Stimulated activated naive CD8-positive, alpha-beta T cell treated with anti-CD3 and anti-CD28 coated beads, Interleukin-15, amount 100 ng/mL, for 72 hours (primary cell): ENCODE measurements around the gene EML1.
A peak's percentile ranks its signal among the peaks of the same experiment; 100 is the strongest.

Experiments
- ATAC-seq: fragments of 150-1000 bp; cut with Tn5 transposase; 2 replicates; pipeline ENCODE4 v1.10.0; 2021; ENCODE audit warnings: mild to moderate bottlenecking, moderate library complexity
- DNase-seq, 2 donors: peaks; one replicate each; pipeline ENCODE4 v3.0.0; 2021 to 2022
- H3K27ac Mint-ChIP-seq, 2 donors: one replicate each; pipeline ENCODE4 v1.8.0; 2022; ENCODE audit warnings: mild to moderate bottlenecking in 2 of 2, mixed read lengths in 2 of 2, moderate library complexity in 2 of 2
- H3K27me3 Mint-ChIP-seq: one replicate; pipeline ENCODE4 v1.8.0; 2022; ENCODE audit warnings: mixed read lengths
- H3K4me1 Mint-ChIP-seq: one replicate; pipeline ENCODE4 v1.8.0; 2022; ENCODE audit warnings: mild to moderate bottlenecking, mixed read lengths
- H3K4me3 Mint-ChIP-seq, 2 donors: one replicate each; pipeline ENCODE4 v1.8.0; 2022; ENCODE audit warnings: mild to moderate bottlenecking in 2 of 2, mixed read lengths in 2 of 2, moderate library complexity in 1 of 2
- H3K9me3 Mint-ChIP-seq, 2 donors: one replicate each; pipeline ENCODE4 v1.8.0; 2022; ENCODE audit warnings: mixed read lengths in 2 of 2

The EML1 gene, protein sequence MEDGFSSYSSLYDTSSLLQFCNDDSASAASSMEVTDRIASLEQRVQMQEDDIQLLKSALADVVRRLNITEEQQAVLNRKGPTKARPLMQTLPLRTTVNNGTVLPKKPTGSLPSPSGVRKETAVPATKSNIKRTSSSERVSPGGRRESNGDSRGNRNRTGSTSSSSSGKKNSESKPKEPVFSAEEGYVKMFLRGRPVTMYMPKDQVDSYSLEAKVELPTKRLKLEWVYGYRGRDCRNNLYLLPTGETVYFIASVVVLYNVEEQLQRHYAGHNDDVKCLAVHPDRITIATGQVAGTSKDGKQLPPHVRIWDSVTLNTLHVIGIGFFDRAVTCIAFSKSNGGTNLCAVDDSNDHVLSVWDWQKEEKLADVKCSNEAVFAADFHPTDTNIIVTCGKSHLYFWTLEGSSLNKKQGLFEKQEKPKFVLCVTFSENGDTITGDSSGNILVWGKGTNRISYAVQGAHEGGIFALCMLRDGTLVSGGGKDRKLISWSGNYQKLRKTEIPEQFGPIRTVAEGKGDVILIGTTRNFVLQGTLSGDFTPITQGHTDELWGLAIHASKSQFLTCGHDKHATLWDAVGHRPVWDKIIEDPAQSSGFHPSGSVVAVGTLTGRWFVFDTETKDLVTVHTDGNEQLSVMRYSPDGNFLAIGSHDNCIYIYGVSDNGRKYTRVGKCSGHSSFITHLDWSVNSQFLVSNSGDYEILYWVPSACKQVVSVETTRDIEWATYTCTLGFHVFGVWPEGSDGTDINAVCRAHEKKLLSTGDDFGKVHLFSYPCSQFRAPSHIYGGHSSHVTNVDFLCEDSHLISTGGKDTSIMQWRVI

GRCh38 chr14:99793213-99794150 is at the start of gene EML1:
EML1 (plus strand) TSS chr14:99793413; CDS start chr14:99793477, 64 bp downstream.
- ATAC-seq (peak; percentile 91), DNase-seq (peak; percentile 73 to 77)
- Mint-ChIP-seq H3K27ac (peak within 1 kb of the TSS; percentile 26 to 60), H3K4me3 (peak within 1 kb of the TSS; percentile 66), H3K4me1 (peaks cover 17% of the 10 kb centered on the region), H3K27me3 (peaks cover 58% of the 10 kb centered on the region), H3K9me3 (no peaks in the 10 kb centered on the region)

- no peak overlapping the region for H3K27ac Mint-ChIP-seq
- no peak overlapping the region for H3K4me3 Mint-ChIP-seq
- no peaks in the 10 kb centered on the region for H3K9me3 Mint-ChIP-seq
- no peak for DNase-seq
- peaks cover 37% of the 10 kb centered on the region for H3K27me3 Mint-ChIP-seq
- no peak for ATAC-seq
- peaks cover 16% of the 10 kb centered on the region for H3K4me1 Mint-ChIP-seq
Measured at GRCh38 chr14:99744199-99744872, 48.9 kb upstream of the EML1 start.

- H3K4me3 Mint-ChIP-seq = no peak overlapping the region
- H3K27ac Mint-ChIP-seq = no peak overlapping the region
- no peaks in the 10 kb centered on the region for H3K9me3 Mint-ChIP-seq
- H3K27me3 Mint-ChIP-seq = peaks cover 32% of the 10 kb centered on the region
- peaks cover 16% of the 10 kb centered on the region for H3K4me1 Mint-ChIP-seq
- DNase-seq (no peak), ATAC-seq (no peak)
Measured at GRCh38 chr14:99744873-99745224, 48.4 kb upstream of the EML1 start.

DNA sequence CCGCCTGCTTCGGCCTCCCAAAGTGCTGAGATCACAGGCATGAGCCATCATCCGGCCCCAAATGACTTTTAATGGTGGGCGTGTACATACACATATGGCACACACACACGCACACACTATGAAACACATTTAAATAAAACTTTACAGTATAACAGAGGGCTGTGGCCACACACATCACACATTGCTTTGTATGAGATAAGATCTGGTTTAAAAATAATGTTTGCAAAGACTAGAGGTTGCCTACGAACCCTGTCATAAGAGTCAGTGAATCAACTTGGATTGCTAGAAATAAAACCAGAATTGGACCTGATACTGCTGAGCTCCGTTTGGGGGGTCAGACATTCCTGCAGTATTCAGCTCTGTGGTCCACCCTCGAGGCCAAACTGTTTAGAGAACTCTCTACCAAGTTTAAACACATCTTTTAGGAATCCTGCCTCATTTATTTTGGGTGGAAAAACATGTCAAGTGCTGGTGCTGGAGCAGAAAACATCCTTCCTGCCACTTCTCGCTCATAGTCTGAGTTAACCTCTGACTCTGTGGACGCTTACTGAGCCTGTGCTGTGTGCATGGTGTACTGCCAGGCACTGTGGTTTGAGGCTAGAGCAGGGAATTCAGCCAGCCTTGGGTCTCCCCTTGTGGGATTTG is 47.8 kb upstream of the EML1 start:
- ATAC-seq = no peak
- DNase-seq = no peak
- Mint-ChIP-seq H3K4me1 (peaks cover 16% of the 10 kb centered on the region), H3K27ac (no peak overlapping the region), H3K27me3 (peaks cover 28% of the 10 kb centered on the region), H3K9me3 (no peaks in the 10 kb centered on the region), H3K4me3 (no peak overlapping the region)

DNA sequence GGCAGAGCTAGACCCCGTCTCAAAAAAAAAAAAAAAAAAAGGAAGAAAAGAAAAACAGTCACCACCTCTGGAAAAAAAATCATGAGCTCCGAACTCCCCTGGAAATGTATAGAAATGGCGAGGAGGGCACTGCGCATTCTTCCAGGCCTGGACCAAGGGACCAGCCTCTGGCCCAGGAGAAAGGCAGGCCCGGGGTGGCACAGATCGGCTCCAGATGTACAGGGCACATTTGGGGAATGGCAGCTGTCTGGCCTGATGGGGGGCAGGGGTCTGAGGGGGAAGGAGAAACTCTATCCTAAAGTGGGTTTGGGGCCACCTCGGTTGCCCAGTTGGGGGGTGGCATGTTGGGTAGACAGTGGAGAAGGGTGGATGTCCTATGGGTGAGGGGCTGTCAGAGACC is 46.0 kb upstream of the EML1 start:
- Mint-ChIP-seq H3K4me3 (peak overlapping the region in 1 of 2 donors; percentile 37), H3K27me3 (peaks cover 31% of the 10 kb centered on the region), H3K4me1 (peaks cover 22% of the 10 kb centered on the region), H3K9me3 (no peaks in the 10 kb centered on the region), H3K27ac (no peak overlapping the region)
- DNase-seq (no peak), ATAC-seq (no peak)

DNA sequence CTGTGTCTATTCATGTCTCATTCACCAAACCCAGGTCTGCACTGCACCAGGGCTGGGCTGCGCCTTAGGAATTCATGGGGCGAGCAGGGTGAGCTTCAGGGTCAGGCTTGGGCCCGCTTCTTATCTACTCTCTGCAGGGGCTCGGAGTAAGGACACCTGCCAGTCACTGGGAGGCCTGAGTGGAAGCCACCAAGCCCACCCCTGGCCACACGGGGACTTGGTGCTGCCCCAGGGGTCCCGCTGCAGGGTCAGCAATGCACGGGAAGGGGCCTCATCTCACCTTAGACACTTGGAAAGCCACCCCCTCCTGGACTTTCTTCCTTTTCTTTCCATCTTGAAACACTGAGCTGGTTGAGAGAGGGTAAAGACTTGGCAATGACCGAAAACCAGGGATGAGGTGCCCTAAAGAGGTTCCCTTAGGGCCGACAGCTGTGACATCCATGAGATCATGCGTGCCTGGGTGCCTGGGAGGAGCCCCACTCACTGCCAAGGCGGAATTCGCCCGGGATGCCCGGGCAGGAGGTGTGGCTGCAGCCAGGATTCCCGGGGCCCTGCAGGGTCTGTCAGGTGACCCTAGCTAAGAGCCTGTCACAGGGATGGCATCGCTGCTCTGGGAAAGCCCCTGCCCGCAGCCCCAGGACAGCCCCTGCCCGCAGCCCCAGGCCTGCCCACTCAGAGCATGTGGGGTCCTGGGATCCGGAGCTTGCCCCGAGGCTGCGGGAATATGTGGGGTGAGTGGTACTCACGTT is 45.5 kb upstream of the EML1 start:
- Mint-ChIP-seq H3K27me3 (peaks cover 37% of the 10 kb centered on the region), H3K9me3 (no peaks in the 10 kb centered on the region), H3K4me1 (peaks cover 28% of the 10 kb centered on the region), H3K4me3 (no peak overlapping the region), H3K27ac (peak overlapping the region in 1 of 2 donors; percentile 31)
- ATAC-seq = no peak
- DNase-seq = no peak

GRCh38 chr14:99748529-99748928 is 44.7 kb upstream of the EML1 start:
- no peak overlapping the region for H3K4me3 Mint-ChIP-seq
- H3K27ac Mint-ChIP-seq = no peak overlapping the region
- peaks cover 45% of the 10 kb centered on the region for H3K27me3 Mint-ChIP-seq

DNA sequence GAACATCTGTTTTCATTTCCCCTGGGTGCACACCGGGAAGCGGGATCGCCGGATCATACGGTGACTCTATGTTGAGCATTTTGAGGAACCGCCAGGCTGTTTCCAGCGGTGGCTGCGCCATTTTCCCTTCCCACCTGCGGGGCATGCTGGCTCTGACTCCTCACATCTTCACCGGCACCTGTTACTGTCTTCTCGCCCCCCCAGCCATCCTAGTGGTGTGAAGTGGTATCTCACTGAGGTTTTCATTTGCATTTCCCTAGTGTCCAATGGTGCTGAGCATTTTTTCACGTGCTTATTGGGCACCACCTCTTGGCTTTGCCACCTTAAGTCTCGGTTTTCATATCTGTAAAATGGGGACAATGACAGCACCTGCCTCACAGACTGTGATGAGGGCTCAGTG is 44.1 kb upstream of the EML1 start:
- Mint-ChIP-seq H3K27me3 (peaks cover 51% of the 10 kb centered on the region), H3K9me3 (no peaks in the 10 kb centered on the region), H3K27ac (peak overlapping the region in 1 of 2 donors; percentile 95), H3K4me3 (no peak overlapping the region), H3K4me1 (peaks cover 41% of the 10 kb centered on the region)
- DNase-seq (no peak), ATAC-seq (no peak)

More at GRCh38 chr14:99748529-99748928, 44.7 kb upstream of the EML1 start:
- ATAC-seq (no peak), DNase-seq (no peak)
- Mint-ChIP-seq H3K4me1 (peaks cover 35% of the 10 kb centered on the region), H3K9me3 (no peaks in the 10 kb centered on the region)

DNA sequence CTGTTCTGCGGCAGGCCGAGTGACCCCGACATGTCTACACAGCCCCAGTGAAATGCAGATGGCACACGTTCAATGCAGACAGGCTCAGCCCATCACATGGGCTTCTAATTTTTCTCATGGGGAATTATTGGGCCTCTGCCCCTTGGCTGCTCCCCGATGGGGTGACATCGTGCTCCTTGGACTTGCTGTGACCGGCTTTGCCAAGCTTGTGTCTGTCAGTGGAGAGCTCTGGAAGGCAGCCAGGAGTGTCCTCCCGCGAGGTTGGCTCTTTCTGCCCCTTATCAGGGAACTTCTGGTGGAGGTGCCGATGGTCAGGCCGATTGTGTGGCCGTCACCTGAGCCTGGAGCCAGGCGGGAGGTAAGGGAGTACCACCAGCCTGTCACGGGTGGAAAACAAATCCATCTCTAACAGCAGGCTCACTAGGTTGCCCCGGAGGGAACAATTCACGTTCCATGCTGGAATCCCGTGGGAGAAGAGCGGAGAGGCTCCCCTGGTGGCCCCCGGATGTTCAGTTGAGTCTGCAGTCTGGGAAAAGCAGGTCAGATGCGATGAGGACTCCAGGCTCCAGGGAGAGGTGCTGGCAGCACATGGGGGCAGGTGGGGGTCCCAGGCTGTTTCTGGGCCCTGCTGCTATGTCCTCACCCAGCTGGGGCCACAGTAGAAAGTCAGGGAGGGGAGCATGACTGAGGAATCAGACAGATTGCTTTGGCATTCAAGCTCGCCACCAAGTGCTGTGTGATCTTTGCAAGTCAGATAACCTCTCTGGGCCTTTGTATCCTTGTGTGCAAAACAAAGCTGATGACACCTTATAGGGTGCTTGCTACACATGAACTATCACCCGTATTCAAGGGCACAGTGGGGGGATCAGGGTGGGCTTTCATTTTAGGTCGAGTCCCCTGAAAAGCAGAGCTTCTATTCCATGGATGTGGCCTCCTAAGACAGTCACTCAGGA is 43.2 kb upstream of the EML1 start:
- Mint-ChIP-seq H3K27ac (peak overlapping the region; percentile 14 to 92), H3K27me3 (peaks cover 60% of the 10 kb centered on the region), H3K4me3 (no peak overlapping the region), H3K4me1 (peaks cover 46% of the 10 kb centered on the region), H3K9me3 (no peaks in the 10 kb centered on the region)
- no peak for DNase-seq
- ATAC-seq = no peak

DNA sequence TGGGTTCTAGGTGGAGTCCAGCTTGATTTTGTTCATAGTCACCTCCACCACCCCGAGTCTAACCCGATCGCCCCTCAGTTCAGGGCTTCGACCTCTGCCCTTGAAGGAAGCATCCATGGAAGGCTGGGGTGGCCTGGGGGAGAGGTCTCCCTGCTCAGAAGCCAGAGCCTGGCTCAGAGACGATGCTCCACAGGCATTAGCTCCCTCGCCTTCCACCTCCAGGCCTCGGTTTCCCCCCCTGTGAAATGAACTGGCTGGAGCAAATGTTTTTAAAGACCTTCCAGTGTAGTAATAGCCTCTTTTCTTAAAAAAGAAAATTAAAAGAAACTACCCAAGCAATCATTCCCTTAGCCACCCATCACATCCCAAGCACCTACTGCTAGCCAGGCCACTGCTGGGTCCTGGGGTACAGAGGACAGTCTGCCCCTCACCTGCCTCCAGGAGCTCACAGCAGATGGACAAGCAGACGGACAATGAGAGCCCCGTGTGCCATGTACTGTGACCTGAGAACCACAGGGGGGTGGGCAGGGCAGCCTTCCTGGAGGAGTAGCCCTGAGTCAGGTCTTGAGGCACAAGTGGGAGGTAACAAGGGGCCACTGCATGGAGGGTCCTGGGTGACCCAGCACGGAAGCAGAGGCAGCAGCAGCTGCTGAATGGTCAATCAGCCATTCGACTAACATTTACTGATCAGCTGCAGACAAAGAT is 42.3 kb upstream of the EML1 start:
- ATAC-seq (no peak), DNase-seq (no peak)
- Mint-ChIP-seq H3K27me3 (peaks cover 64% of the 10 kb centered on the region), H3K27ac (peak overlapping the region in 1 of 2 donors; percentile 92), H3K9me3 (no peaks in the 10 kb centered on the region), H3K4me3 (no peak overlapping the region), H3K4me1 (peaks cover 43% of the 10 kb centered on the region)

- ATAC-seq (no peak), DNase-seq (no peak)
- peaks cover 34% of the 10 kb centered on the region for H3K4me1 Mint-ChIP-seq
- peaks cover 69% of the 10 kb centered on the region for H3K27me3 Mint-ChIP-seq
- no peak overlapping the region for H3K27ac Mint-ChIP-seq
- no peaks in the 10 kb centered on the region for H3K9me3 Mint-ChIP-seq
- no peak overlapping the region for H3K4me3 Mint-ChIP-seq
Measured at GRCh38 chr14:99751539-99752485, 41.4 kb upstream of the EML1 start.
